ENCODE measurements around the gene GRB14. TPM values are rescaled to one million over a fixed set of nuclear protein-coding genes. Genes with fewer than 3 reads are reported as not detected.

Gene GRB14
- total RNA-seq, 3 donors from 2014 or later, result 0.27 TPM; not detected in 2

GRCh38 chr2:164464376-164464775, 156.9 kb downstream of the GRB14 start:
- Mint-ChIP-seq H3K27me3 (ENCODE audit: low read depth) (no peaks in the 10 kb centered on the region), H3K9me3 (no peaks in the 10 kb centered on the region), H3K4me1 (ENCODE audit: low read depth) (no peaks in the 10 kb centered on the region), H3K36me3 (ENCODE audit: insufficient read depth) (no peaks in the 10 kb centered on the region), H3K4me3 (no peak overlapping the region)
- no peak for DNase-seq
- no peak for ATAC-seq

DNA sequence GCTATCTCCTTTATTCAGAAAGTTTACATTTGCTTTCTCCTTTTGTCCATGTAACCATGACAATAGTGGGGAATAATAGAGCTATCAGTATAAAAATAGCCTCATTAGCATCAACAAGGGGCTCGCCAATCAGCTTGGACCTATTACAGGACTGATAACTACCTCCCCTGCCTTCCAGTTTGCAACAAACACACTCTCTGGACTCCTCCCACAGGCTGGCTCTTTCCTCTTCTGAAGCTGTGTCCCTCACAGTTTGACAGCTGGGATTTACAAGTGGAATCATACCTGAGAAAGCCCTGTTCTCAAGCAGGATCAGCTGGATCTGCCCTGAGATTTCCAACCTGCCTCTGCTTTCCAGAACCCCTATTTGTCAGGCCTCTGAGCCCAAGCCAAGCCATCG, 162.5 kb downstream of the GRB14 start:
- ATAC-seq (no peak), DNase-seq (no peak)
- H3K27me3 Mint-ChIP-seq (ENCODE audit: low read depth), result no peaks in the 10 kb centered on the region
- H3K4me1 Mint-ChIP-seq (ENCODE audit: low read depth), result no peaks in the 10 kb centered on the region
- H3K36me3 Mint-ChIP-seq (ENCODE audit: insufficient read depth), result no peaks in the 10 kb centered on the region
- H3K4me3 Mint-ChIP-seq, result no peak overlapping the region
- H3K9me3 Mint-ChIP-seq, result no peaks in the 10 kb centered on the region

DNA sequence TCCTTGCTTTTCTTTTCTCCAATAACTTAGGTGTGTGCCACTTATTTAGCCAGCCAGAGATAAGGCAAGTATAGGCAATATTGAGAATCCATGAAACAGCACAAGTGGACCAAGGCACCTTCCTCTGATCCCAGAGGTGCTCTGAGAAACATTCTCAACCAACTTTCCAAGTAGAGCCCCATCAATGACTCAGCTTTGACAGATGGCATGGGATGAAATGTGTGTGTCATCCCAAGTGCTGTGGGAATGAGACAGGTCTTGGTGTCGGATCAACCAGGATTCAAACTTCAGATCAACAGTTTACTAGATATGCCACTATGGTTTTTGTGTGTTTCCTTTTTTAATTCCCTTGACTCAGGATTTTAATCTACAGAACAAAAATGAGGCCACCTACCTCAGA, 164.0 kb downstream of the GRB14 start:
- no peak overlapping the region for H3K4me3 Mint-ChIP-seq
- DNase-seq, result no peak
- ATAC-seq, result no peak
- no peaks in the 10 kb centered on the region for H3K4me1 Mint-ChIP-seq (ENCODE audit: low read depth)
- no peaks in the 10 kb centered on the region for H3K27me3 Mint-ChIP-seq (ENCODE audit: low read depth)
- no peaks in the 10 kb centered on the region for H3K9me3 Mint-ChIP-seq
- no peaks in the 10 kb centered on the region for H3K36me3 Mint-ChIP-seq (ENCODE audit: insufficient read depth)

GRCh38 chr2:164456619-164457018, 164.7 kb downstream of the GRB14 start:
- Mint-ChIP-seq H3K9me3 (no peaks in the 10 kb centered on the region), H3K27me3 (ENCODE audit: low read depth) (no peaks in the 10 kb centered on the region), H3K4me1 (ENCODE audit: low read depth) (no peaks in the 10 kb centered on the region), H3K4me3 (no peak overlapping the region), H3K36me3 (ENCODE audit: insufficient read depth) (no peaks in the 10 kb centered on the region)
- ATAC-seq, result no peak
- DNase-seq, result no peak

DNA sequence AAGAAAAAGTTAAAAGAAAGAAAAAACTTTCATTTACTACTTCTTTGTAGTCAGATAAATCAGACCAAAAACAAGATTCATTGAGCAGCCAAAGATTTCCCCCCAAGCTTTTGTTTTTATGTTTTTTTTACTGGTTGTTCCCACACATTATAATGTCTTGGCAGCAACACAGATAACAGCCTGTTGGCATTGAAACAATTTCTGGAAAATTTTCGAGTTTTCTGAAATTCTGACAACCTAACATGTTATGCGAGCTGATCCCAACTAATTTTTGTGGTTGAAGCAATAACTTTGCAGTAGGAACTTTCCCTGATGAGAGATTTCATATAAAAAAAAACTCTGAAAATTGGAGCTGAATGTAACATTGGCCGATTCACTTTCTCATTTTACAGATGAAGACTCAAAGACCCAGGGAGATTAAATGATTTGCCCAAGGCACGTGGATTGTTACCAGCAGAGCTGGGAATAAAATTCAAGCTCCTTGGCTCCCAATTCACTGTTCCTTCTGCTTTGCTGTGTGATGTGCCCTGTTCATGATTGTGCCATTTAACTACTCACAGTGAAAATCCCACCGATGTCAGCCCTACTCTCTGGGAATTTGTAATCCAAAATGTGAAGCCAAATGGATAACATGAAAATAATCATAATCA, 167.5 kb downstream of the GRB14 start:
- no peak overlapping the region for H3K4me3 Mint-ChIP-seq
- ATAC-seq, result no peak
- no peaks in the 10 kb centered on the region for H3K4me1 Mint-ChIP-seq (ENCODE audit: low read depth)

GRCh38 chr2:164450278-164450677, 171.0 kb downstream of the GRB14 start:
- Mint-ChIP-seq H3K9me3 (no peaks in the 10 kb centered on the region), H3K4me3 (no peak overlapping the region), H3K36me3 (ENCODE audit: insufficient read depth) (no peaks in the 10 kb centered on the region), H3K27me3 (ENCODE audit: low read depth) (no peaks in the 10 kb centered on the region), H3K4me1 (ENCODE audit: low read depth) (no peaks in the 10 kb centered on the region)
- no peak for DNase-seq
- ATAC-seq, result no peak

More for the DNA sequence above, 167.5 kb downstream of the GRB14 start:
- H3K27me3 Mint-ChIP-seq (ENCODE audit: low read depth), result no peaks in the 10 kb centered on the region
- no peak for DNase-seq
- H3K9me3 Mint-ChIP-seq, result no peaks in the 10 kb centered on the region
- no peaks in the 10 kb centered on the region for H3K36me3 Mint-ChIP-seq (ENCODE audit: insufficient read depth)

DNA sequence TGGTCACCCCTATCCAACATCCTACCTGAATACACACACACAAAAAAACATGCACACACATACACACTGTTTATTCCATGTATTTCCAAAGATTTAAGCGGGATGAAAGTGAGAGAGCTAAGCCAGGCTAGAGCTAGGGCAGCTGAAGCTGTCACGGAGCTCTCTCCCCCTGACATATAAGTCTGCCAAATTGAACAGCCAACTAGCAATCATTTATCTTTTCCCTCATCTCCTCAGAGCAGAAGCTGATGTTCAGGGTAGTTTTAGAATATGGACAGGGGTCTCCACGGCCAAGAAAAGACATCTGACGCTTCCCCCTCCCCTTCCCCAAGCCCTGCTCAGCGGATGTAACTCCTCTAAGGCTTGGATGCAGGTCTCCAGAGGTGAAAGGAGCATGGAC, 171.6 kb downstream of the GRB14 start:
- H3K4me3 Mint-ChIP-seq, result no peak overlapping the region
- DNase-seq (no peak), ATAC-seq (no peak)
- no peaks in the 10 kb centered on the region for H3K36me3 Mint-ChIP-seq (ENCODE audit: insufficient read depth)
- H3K27me3 Mint-ChIP-seq (ENCODE audit: low read depth), result no peaks in the 10 kb centered on the region
- no peaks in the 10 kb centered on the region for H3K4me1 Mint-ChIP-seq (ENCODE audit: low read depth)
- no peaks in the 10 kb centered on the region for H3K9me3 Mint-ChIP-seq

- Mint-ChIP-seq H3K4me3 (no peak overlapping the region), H3K36me3 (ENCODE audit: insufficient read depth) (no peaks in the 10 kb centered on the region), H3K4me1 (ENCODE audit: low read depth) (no peaks in the 10 kb centered on the region), H3K9me3 (no peaks in the 10 kb centered on the region), H3K27me3 (ENCODE audit: low read depth) (no peaks in the 10 kb centered on the region)
- no peak for ATAC-seq
- no peak for DNase-seq
Observed at GRCh38 chr2:164447660-164448059, 173.6 kb downstream of the GRB14 start.

Other genes with a start within 250 kb of the GRB14 start
- 1 to 10 TPM in 2 of 3 donors, under 1 TPM in 1; 0.55 to 2.3 (median 1.3) TPM for gene COBLL1, start 220.3 kb upstream of the GRB14 start, total RNA-seq